ENCODE measurements around the gene THTPA. TPM values are rescaled to one million over a fixed set of nuclear protein-coding genes. Genes with fewer than 3 reads are reported as not detected.
A peak's percentile ranks its signal among the peaks of the same experiment; 100 is the strongest.

THTPA gene
- total and polyA plus RNA-seq, 10 donors: 4.5 to 25.4 (median 17.8) TPM

GRCh38 chr14:23559926-23560520, 4.0 kb downstream of the THTPA start:
- DNase-seq: no peak
- no peak for TF ChIP-seq POLR2A (IDR thresholded peaks at IDR 0.05)
- TF ChIP-seq CTCF (IDR thresholded peaks at IDR 0.05 in 8 of 11, conservative IDR thresholded peaks at IDR 0.05 in 3 of 11): no peak
- TF ChIP-seq POLR2AphosphoS5 (IDR thresholded peaks at IDR 0.05): no peak
- WGBS, 5 donors: 85 to 96% (median 87%) methylated on average over 3 of the region's 3 CpGs
- Histone ChIP-seq H3K36me3 (peaks cover 0 to 72% (median 62%) of the 10 kb centered on the region in 6 donors), H3K4me3 (no peak overlapping the region), H3K4me1 (peaks cover 10 to 78% (median 39%) of the 10 kb centered on the region in 6 donors), H3K9me3 (no peaks in the 10 kb centered on the region), H3K27me3 (replicated peaks in 1 of 7) (no peaks in the 10 kb centered on the region), H3K27ac (peak overlapping the region in 1 of 8 donors; percentile 0)
- intact Hi-C loops (cut with DNase I; ENCODE audit: low total_unique reads): loop anchor here (5.0 to 10.0 kb wide), 2 partner anchors 83 to 235 kb away; partner anchors contain the start of gene PABPN1

- TF ChIP-seq POLR2AphosphoS5 (IDR thresholded peaks at IDR 0.05): peak in 1 of 3 donors; percentile 7
- TF ChIP-seq CTCF (IDR thresholded peaks at IDR 0.05 in 8 of 11, conservative IDR thresholded peaks at IDR 0.05 in 3 of 11): no peak
- TF ChIP-seq POLR2A (IDR thresholded peaks at IDR 0.05): no peak
- intact Hi-C loops (cut with DNase I; ENCODE audit: low total_unique reads): loop anchor here (5.0 to 10.0 kb wide), 2 partner anchors 84 to 236 kb away; partner anchors contain the start of gene PABPN1
- no peaks in the 10 kb centered on the region for H3K27me3 ChIP-seq (replicated peaks in 1 of 7)
- peaks cover 7 to 79% (median 34%) of the 10 kb centered on the region in 6 donors for H3K4me1 ChIP-seq
- no peak overlapping the region for H3K27ac ChIP-seq
- no peaks in the 10 kb centered on the region for H3K9me3 ChIP-seq
- DNase-seq: no peak
- WGBS, 5 donors: 83 to 97% (median 89%) methylated on average over 2 of the region's 2 CpGs
- no peak overlapping the region for H3K4me3 ChIP-seq
- H3K36me3 ChIP-seq: peaks cover 0 to 85% (median 72%) of the 10 kb centered on the region in 6 donors
These were observed 5.2 kb downstream of the THTPA start for GRCh38 chr14:23561259-23561658.

GRCh38 chr14:23561873-23562821, 6.1 kb downstream of the THTPA start:
- Histone ChIP-seq H3K4me3 (no peak overlapping the region), H3K27ac (peak overlapping the region in 3 of 8 donors; percentile 2 to 23 (median 16)), H3K4me1 (peaks cover 6 to 79% (median 34%) of the 10 kb centered on the region in 6 donors), H3K36me3 (peaks cover 0 to 85% (median 72%) of the 10 kb centered on the region in 6 donors), H3K9me3 (no peaks in the 10 kb centered on the region), H3K27me3 (replicated peaks in 1 of 7) (no peaks in the 10 kb centered on the region)
- TF ChIP-seq POLR2A (IDR thresholded peaks at IDR 0.05) (no peak), POLR2AphosphoS5 (IDR thresholded peaks at IDR 0.05) (peak; percentile 37 to 62 (median 48)), CTCF (IDR thresholded peaks at IDR 0.05 in 8 of 11, conservative IDR thresholded peaks at IDR 0.05 in 3 of 11) (no peak)
- intact Hi-C loops (cut with DNase I; ENCODE audit: low total_unique reads): loop anchor here (5.0 to 10.0 kb wide), 2 partner anchors 85 to 237 kb away; partner anchors contain the start of gene PABPN1
- WGBS, 5 donors: 76 to 91% (median 85%) methylated on average over 15 of the region's 15 CpGs
- no peak for DNase-seq

Data from spleen (tissue), 11 donors.